HG02938 (cell line): ENCODE results near the gene CCDC24.

Experiments used
- ATAC-seq: cut with Tn5 transposase; IDR thresholded peaks from one replicate; pipeline ENCODE4 v1.9.1; 2021; ENCODE audit warnings: mild to moderate bottlenecking, moderate library complexity; ENCODE audit not compliant: unreplicated experiment

The CCDC24 gene

GRCh38 chr1:44036409-44037139, 45.2 kb downstream of the CCDC24 start:
- ATAC-seq, result no peak

GRCh38 chr1:44037154-44037553, 45.8 kb downstream of the CCDC24 start:
- ATAC-seq, result no peak

GRCh38 chr1:44038876-44039657, 47.7 kb downstream of the CCDC24 start:
- ATAC-seq, result no peak

GRCh38 chr1:44040418-44040817, 49.0 kb downstream of the CCDC24 start:
- ATAC-seq, result no peak

GRCh38 chr1:44040846-44041245, 49.4 kb downstream of the CCDC24 start:
- no peak for ATAC-seq

GRCh38 chr1:44043176-44044070, 52.0 kb downstream of the CCDC24 start:
- no peak for ATAC-seq

- ATAC-seq, result no peak
These were observed 52.8 kb downstream of the CCDC24 start for GRCh38 chr1:44044071-44044801.

- no peak for ATAC-seq
These were observed 53.7 kb downstream of the CCDC24 start for GRCh38 chr1:44045064-44045463.
